H9 (cell line): ENCODE data around the gene C16orf86. TPM values are rescaled to one million over a fixed set of nuclear protein-coding genes. Genes with fewer than 3 reads are reported as not detected.

Source experiments
- DNase-seq: peaks from one replicate; pipeline ENCODE4 v3.0.0-alpha.2; 2017
- H2AFZ ChIP-seq: one replicate; pipeline ENCODE4 v1.6.1; 2013; ENCODE audit warnings: mild to moderate bottlenecking, low read length, control low read depth, moderate library complexity
- H2AK5ac ChIP-seq: 2 replicates; pipeline ENCODE4 v1.6.1; 2013; ENCODE audit warnings: low read length, control low read depth, mixed read lengths; ENCODE audit not compliant: insufficient read length
- H2BK120ac ChIP-seq: one replicate; pipeline ENCODE4 v1.6.1; 2013; ENCODE audit warnings: low read depth, mild to moderate bottlenecking, low read length, control low read depth, inconsistent platforms; ENCODE audit not compliant: poor library complexity, severe bottlenecking
- H2BK12ac ChIP-seq: 2 replicates; pipeline ENCODE4 v1.6.1; 2013; ENCODE audit warnings: low read length, control low read depth, mixed read lengths, low read depth; ENCODE audit not compliant: insufficient read length
- H2BK15ac ChIP-seq: 2 replicates; pipeline ENCODE4 v1.6.1; 2013; ENCODE audit warnings: low read depth, low read length, control low read depth
- H2BK20ac ChIP-seq: one replicate; pipeline ENCODE4 v1.6.1; 2013; ENCODE audit warnings: low read depth, mild to moderate bottlenecking, low read length, control low read depth, inconsistent platforms; ENCODE audit not compliant: poor library complexity, severe bottlenecking
- H2BK5ac ChIP-seq: 2 replicates; pipeline ENCODE4 v1.6.1; 2013; ENCODE audit warnings: low read length, control low read depth, mixed read lengths; ENCODE audit not compliant: insufficient read length
- H3K14ac ChIP-seq: 2 replicates; pipeline ENCODE4 v1.6.1; 2013; ENCODE audit warnings: low read length, control low read depth; ENCODE audit not compliant: insufficient read depth
- H3K18ac ChIP-seq: 2 replicates; pipeline ENCODE4 v1.6.1; 2013; ENCODE audit warnings: low read depth, mild to moderate bottlenecking, mixed read lengths, low read length, control low read depth; ENCODE audit not compliant: insufficient read length
- H3K23ac ChIP-seq: 2 replicates; pipeline ENCODE4 v1.6.1; 2013; ENCODE audit warnings: low read length, control low read depth, mixed read lengths, low read depth; ENCODE audit not compliant: insufficient read length
- H3K23me2 ChIP-seq: 2 replicates; pipeline ENCODE4 v1.6.1; 2013; ENCODE audit warnings: low read depth, mild to moderate bottlenecking, mixed read lengths, low read length, control low read depth; ENCODE audit not compliant: insufficient read length, poor library complexity, severe bottlenecking
- H3K27ac ChIP-seq: 2 replicates; pipeline ENCODE4 v1.5.1; 2013; ENCODE audit warnings: low read length, control low read depth, mixed read lengths, low read depth; ENCODE audit not compliant: insufficient read length
- H3K27me3 ChIP-seq: 2 replicates; pipeline ENCODE4 v1.6.1; 2013; ENCODE audit warnings: low read length, control low read depth, inconsistent platforms; ENCODE audit not compliant: insufficient read depth
- H3K4ac ChIP-seq: 2 replicates; pipeline ENCODE4 v1.6.1; 2013; ENCODE audit warnings: low read depth, mild to moderate bottlenecking, control low read depth, inconsistent platforms, low read length, moderate library complexity
- H3K4me1 ChIP-seq: 2 replicates; pipeline ENCODE4 v1.6.1; 2013; ENCODE audit warnings: low read length, control low read depth, inconsistent platforms; ENCODE audit not compliant: insufficient read depth
- H3K4me2 ChIP-seq: 2 replicates; pipeline ENCODE4 v1.6.1; 2013; ENCODE audit warnings: low read length, control low read depth, mixed read lengths; ENCODE audit not compliant: insufficient read length, insufficient read depth
- H3K56ac ChIP-seq: 2 replicates; pipeline ENCODE4 v1.6.1; 2013; ENCODE audit warnings: low read depth, mild to moderate bottlenecking, mixed read lengths, low read length, control low read depth; ENCODE audit not compliant: insufficient read length
- H3K79me1 ChIP-seq: 2 replicates; pipeline ENCODE4 v1.6.1; 2013; ENCODE audit warnings: low read depth, mild to moderate bottlenecking, moderate library complexity, low read length, control low read depth, inconsistent platforms; ENCODE audit not compliant: insufficient read depth, poor library complexity, severe bottlenecking
- H3K79me2 ChIP-seq: 2 replicates; pipeline ENCODE4 v1.6.1; 2013; ENCODE audit warnings: low read length, control low read depth, inconsistent platforms; ENCODE audit not compliant: insufficient read depth
- H3K9ac ChIP-seq: 2 replicates; pipeline ENCODE4 v1.6.1; 2013; ENCODE audit warnings: low read length, control low read depth, mixed read lengths; ENCODE audit not compliant: insufficient read length; ENCODE audit errors: extremely low read depth
- H3K9me3 ChIP-seq: one replicate; pipeline ENCODE4 v1.6.1; 2013; ENCODE audit warnings: low read depth, low read length, inconsistent platforms; ENCODE audit not compliant: control insufficient read depth
- H3T11ph ChIP-seq: one replicate; pipeline ENCODE4 v1.6.1; 2013; ENCODE audit warnings: mild to moderate bottlenecking, low read length, control low read depth, inconsistent platforms
- H4K20me1 ChIP-seq: one replicate; pipeline ENCODE4 v1.6.1; 2013; ENCODE audit not compliant: control insufficient read depth, insufficient read length, insufficient read depth
- H4K5ac ChIP-seq: 2 replicates; pipeline ENCODE4 v1.6.1; 2013; ENCODE audit warnings: low read depth, mild to moderate bottlenecking, mixed read lengths, low read length, control low read depth; ENCODE audit not compliant: insufficient read length
- H4K8ac ChIP-seq: replicated peaks from 2 replicates; pipeline ENCODE4 v1.6.1; 2013; ENCODE audit warnings: low read length, control low read depth, mixed read lengths, low read depth; ENCODE audit not compliant: insufficient read length
- H4K91ac ChIP-seq: 2 replicates; pipeline ENCODE4 v1.6.1; 2013; ENCODE audit warnings: low read depth, mild to moderate bottlenecking, moderate library complexity, mixed read lengths, low read length, control low read depth; ENCODE audit not compliant: insufficient read length
- H3K27ac Mint-ChIP-seq, 3 experiments: 2 replicates in 2 of 3; 3 replicates in 1 of 3; pipeline ENCODE4 v1.8.0; 2020 to 2021; ENCODE audit warnings: mixed read lengths in 3 of 3, mild to moderate bottlenecking in 1 of 3, moderate library complexity in 1 of 3
- H3K27me3 Mint-ChIP-seq: 2 replicates; pipeline ENCODE4 v1.8.0; 2021; ENCODE audit warnings: low read depth, mild to moderate bottlenecking, moderate library complexity, mixed read lengths
- H3K36me3 Mint-ChIP-seq, 3 experiments: 2 replicates in 2 of 3; 3 replicates in 1 of 3; pipeline ENCODE4 v1.8.0; 2020 to 2021; ENCODE audit warnings: low read depth in 3 of 3, mixed read lengths in 3 of 3; ENCODE audit not compliant: insufficient read depth in 1 of 3
- H3K4me1 Mint-ChIP-seq, 2 experiments: 2 replicates each; pipeline ENCODE4 v1.8.0; 2020; ENCODE audit warnings: mixed read lengths in 2 of 2
- H3K4me3 Mint-ChIP-seq, 2 experiments: 2 replicates in 1 of 2; 3 replicates in 1 of 2; pipeline ENCODE4 v1.8.0; 2020 to 2021; ENCODE audit warnings: mild to moderate bottlenecking in 2 of 2, mixed read lengths in 2 of 2, moderate library complexity in 1 of 2
- H3K9me3 Mint-ChIP-seq, 2 experiments: 2 replicates in 1 of 2; 3 replicates in 1 of 2; pipeline ENCODE4 v1.8.0; 2020; ENCODE audit warnings: mild to moderate bottlenecking in 2 of 2, mixed read lengths in 2 of 2, moderate library complexity in 1 of 2
- WGBS: extraction: QIAGEN DNeasy Blood & Tissue Kit; methylation state at CpG from one replicate; pipeline ENCODE4 v1.1.7; 2013; ENCODE audit warnings: missing lambda C conversion rate, low lambda C conversion rate, mixed read lengths; ENCODE audit not compliant: insufficient read length; ENCODE audit errors: extremely low coverage; 5-methylcytosine and 5-hydroxymethylcytosine counted together
- total RNA-seq: library from RNA; stranded (reverse); gene quantifications from 2 replicates; pipeline ENCODE4 v1.2.1, GENCODE V29; 2021
- TF ChIP-seq, protein P1 (sequence below): fragments of 200-600 bp; sonication (generic); conservative IDR thresholded peaks from 3 replicates; pipeline ENCODE4 v1.8.0; 2021; ENCODE audit warnings: antibody characterized with exemption, mild to moderate bottlenecking

C16orf86 gene
- total RNA-seq, 1 experiment from 2014 or later, result 1.5 TPM

DNA sequence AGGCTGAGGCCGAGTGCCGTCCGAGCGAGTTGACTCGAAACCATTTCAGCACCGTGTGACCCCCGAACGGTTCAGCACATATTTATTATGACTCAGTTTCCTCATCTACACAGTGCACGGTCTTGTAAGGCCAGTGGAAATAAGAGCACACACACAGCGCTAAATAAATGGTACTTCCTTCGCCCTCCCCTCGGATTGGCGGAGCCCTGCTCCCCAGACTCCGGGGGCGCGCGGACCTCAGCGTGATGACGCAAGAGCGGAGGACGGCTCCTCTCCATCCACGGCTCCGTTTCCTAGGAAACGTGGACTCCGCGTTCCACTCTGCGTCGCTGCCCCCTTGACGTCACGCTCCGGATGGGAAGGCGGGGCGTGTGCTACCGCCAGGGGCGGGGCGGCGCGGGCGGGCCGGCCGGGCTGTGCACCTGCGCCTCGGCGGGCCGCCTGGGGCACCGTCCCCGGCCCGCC is 6.0 kb upstream of the C16orf86 start, which contains the start of gene PARD6A:
Gene PARD6A, plus strand, starts transcription at position 397 of the 465 bp plus-strand sequence. CDS start 79 bp downstream, outside the sequence.
- peaks cover 10 to 26% (median 10%) of the 10 kb centered on the region in 3 experiments for H3K36me3 Mint-ChIP-seq
- Histone ChIP-seq H2BK15ac (no peak within 1 kb of the TSS; the same call in 1 of the 2 replicates), H3K23me2 (peaks cover 11% of the 10 kb centered on the region), H4K5ac (no peak within 1 kb of the TSS), H2BK120ac (no peak within 1 kb of the TSS), H3K23ac (no peak within 1 kb of the TSS), H3K9ac (peak within 1 kb of the TSS; percentile 56), H3K56ac (no peak within 1 kb of the TSS), H3K79me1 (no peaks in the 10 kb centered on the region), H3K4me1 (no peaks in the 10 kb centered on the region), H4K20me1 (no peaks in the 10 kb centered on the region), H4K91ac (no peak within 1 kb of the TSS), H4K8ac (no peak within 1 kb of the TSS), H2BK5ac (no peak within 1 kb of the TSS), H2BK12ac (no peak within 1 kb of the TSS), H3K4ac (no peak within 1 kb of the TSS), H3K79me2 (no peaks in the 10 kb centered on the region), H2AK5ac (no peak within 1 kb of the TSS), H3K18ac (peak within 1 kb of the TSS; percentile 29), H3K27ac (no peak within 1 kb of the TSS), H2BK20ac (no peak within 1 kb of the TSS), H3K14ac (0 out of 2 replicates have a peak within 1 kb of the TSS, but pooled peaks have one; percentile 54), H3T11ph (no peak within 1 kb of the TSS), H3K4me2 (peak within 1 kb of the TSS; percentile 57), H2AFZ (no peak within 1 kb of the TSS), H3K27me3 (no peaks in the 10 kb centered on the region), H3K9me3 (no peaks in the 10 kb centered on the region)
- no peaks in the 10 kb centered on the region for H3K9me3 Mint-ChIP-seq
- WGBS, result no CpG with 5 or more reads among the region's 48 CpGs
- peaks cover 2% of the 10 kb centered on the region for H3K27me3 Mint-ChIP-seq
- TF ChIP-seq, protein P1, sequence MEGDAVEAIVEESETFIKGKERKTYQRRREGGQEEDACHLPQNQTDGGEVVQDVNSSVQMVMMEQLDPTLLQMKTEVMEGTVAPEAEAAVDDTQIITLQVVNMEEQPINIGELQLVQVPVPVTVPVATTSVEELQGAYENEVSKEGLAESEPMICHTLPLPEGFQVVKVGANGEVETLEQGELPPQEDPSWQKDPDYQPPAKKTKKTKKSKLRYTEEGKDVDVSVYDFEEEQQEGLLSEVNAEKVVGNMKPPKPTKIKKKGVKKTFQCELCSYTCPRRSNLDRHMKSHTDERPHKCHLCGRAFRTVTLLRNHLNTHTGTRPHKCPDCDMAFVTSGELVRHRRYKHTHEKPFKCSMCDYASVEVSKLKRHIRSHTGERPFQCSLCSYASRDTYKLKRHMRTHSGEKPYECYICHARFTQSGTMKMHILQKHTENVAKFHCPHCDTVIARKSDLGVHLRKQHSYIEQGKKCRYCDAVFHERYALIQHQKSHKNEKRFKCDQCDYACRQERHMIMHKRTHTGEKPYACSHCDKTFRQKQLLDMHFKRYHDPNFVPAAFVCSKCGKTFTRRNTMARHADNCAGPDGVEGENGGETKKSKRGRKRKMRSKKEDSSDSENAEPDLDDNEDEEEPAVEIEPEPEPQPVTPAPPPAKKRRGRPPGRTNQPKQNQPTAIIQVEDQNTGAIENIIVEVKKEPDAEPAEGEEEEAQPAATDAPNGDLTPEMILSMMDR, result no peak
- H3K27ac Mint-ChIP-seq, result peak within 1 kb of the TSS; percentile 79 to 98 (median 98); a peak in 6 of 7 replicates
- H3K4me1 Mint-ChIP-seq, result peaks cover 12 to 24% of the 10 kb centered on the region in 2 experiments
- peak within 1 kb of the TSS; percentile 85 to 94 for H3K4me3 Mint-ChIP-seq
- peak; percentile 97 for DNase-seq
